Measurements from ENCODE around the gene TAPT1. TPM values are rescaled to one million over a fixed set of nuclear protein-coding genes. Genes with fewer than 3 reads are reported as not detected.

TAPT1 gene
- total RNA-seq, 1 experiment from 2014 or later, result 11.1 TPM

DNA sequence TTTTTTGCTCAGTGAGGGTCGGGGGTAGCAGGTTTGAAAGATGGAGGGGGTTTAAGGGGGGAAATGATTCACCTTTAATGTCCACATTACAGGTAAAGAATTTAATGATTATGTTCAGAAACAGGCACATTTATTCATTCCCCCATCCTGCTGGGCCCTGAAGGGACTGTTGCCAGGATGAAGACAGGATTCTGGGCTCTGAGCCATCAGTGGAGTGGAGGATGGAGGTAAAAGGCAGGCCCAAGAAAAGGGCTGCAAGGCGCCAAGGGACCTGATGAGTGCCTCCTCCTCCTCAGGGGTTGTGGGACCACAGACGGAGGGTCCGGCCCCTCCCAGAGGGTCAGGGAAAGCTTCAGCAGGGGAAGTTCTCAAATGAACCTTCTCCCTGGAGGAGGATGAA, 102.0 kb downstream of the TAPT1 start:
- H2BK15ac ChIP-seq (ENCODE audit: low read depth, low read length), result no peak overlapping the region
- no peak overlapping the region for H3K4me3 Mint-ChIP-seq
- H2BK120ac ChIP-seq (ENCODE audit: low read depth, low read length, poor library complexity, severe bottlenecking), result no peak overlapping the region
- no peak overlapping the region for H2AFZ ChIP-seq (ENCODE audit: low read length)
- H3K4me2 ChIP-seq (ENCODE audit: insufficient read depth, insufficient read length, low read length), result no peak overlapping the region
- no peaks in the 10 kb centered on the region for H3K23me2 ChIP-seq (ENCODE audit: insufficient read length, low read depth, low read length, poor library complexity, severe bottlenecking)
- H3K23ac ChIP-seq (ENCODE audit: insufficient read length, low read depth, low read length), result no peak overlapping the region
- no peak overlapping the region for H3K56ac ChIP-seq (ENCODE audit: insufficient read length, low read depth, low read length)
- no peak for DNase-seq
- no peak overlapping the region for H3K9ac ChIP-seq (ENCODE audit: extremely low read depth, insufficient read length, low read length)
- no peak overlapping the region for H2BK20ac ChIP-seq (ENCODE audit: low read depth, low read length, poor library complexity, severe bottlenecking)
- H3K18ac ChIP-seq (ENCODE audit: insufficient read length, low read depth, low read length), result no peak overlapping the region
- H3K14ac ChIP-seq (ENCODE audit: insufficient read depth, low read length), result no peak overlapping the region
- H3K9me3 ChIP-seq (ENCODE audit: control insufficient read depth, low read depth, low read length), result no peaks in the 10 kb centered on the region
- no peaks in the 10 kb centered on the region for H3K9me3 Mint-ChIP-seq
- H3K27ac ChIP-seq (ENCODE audit: insufficient read length, low read depth, low read length), result no peak overlapping the region
- H3K36me3 Mint-ChIP-seq (ENCODE audit: insufficient read depth in 1 of 3, low read depth in 3 of 3), result no peaks in the 10 kb centered on the region
- H2BK12ac ChIP-seq (ENCODE audit: insufficient read length, low read depth, low read length), result no peak overlapping the region
- no peak overlapping the region for H4K91ac ChIP-seq (ENCODE audit: insufficient read length, low read depth, low read length)
- H3K4me1 ChIP-seq (ENCODE audit: insufficient read depth, low read length), result no peaks in the 10 kb centered on the region
- no peak overlapping the region for H3K27ac Mint-ChIP-seq
- H4K8ac ChIP-seq (replicated peaks; ENCODE audit: insufficient read length, low read depth, low read length), result no peak overlapping the region
- no peak overlapping the region for H2BK5ac ChIP-seq (ENCODE audit: insufficient read length, low read length)
- H4K20me1 ChIP-seq (ENCODE audit: control insufficient read depth, insufficient read depth, insufficient read length), result no peaks in the 10 kb centered on the region
- no peaks in the 10 kb centered on the region for H3K79me2 ChIP-seq (ENCODE audit: insufficient read depth, low read length)
- TF ChIP-seq, protein P1, sequence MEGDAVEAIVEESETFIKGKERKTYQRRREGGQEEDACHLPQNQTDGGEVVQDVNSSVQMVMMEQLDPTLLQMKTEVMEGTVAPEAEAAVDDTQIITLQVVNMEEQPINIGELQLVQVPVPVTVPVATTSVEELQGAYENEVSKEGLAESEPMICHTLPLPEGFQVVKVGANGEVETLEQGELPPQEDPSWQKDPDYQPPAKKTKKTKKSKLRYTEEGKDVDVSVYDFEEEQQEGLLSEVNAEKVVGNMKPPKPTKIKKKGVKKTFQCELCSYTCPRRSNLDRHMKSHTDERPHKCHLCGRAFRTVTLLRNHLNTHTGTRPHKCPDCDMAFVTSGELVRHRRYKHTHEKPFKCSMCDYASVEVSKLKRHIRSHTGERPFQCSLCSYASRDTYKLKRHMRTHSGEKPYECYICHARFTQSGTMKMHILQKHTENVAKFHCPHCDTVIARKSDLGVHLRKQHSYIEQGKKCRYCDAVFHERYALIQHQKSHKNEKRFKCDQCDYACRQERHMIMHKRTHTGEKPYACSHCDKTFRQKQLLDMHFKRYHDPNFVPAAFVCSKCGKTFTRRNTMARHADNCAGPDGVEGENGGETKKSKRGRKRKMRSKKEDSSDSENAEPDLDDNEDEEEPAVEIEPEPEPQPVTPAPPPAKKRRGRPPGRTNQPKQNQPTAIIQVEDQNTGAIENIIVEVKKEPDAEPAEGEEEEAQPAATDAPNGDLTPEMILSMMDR (conservative IDR thresholded peaks at IDR 0.05), result no peak
- no peak overlapping the region for H3K4ac ChIP-seq (ENCODE audit: low read depth, low read length)
- H3T11ph ChIP-seq (ENCODE audit: low read length), result no peak overlapping the region
- no peaks in the 10 kb centered on the region for H3K27me3 ChIP-seq (ENCODE audit: insufficient read depth, low read length)
- H3K79me1 ChIP-seq (ENCODE audit: insufficient read depth, low read depth, low read length, poor library complexity, severe bottlenecking), result no peaks in the 10 kb centered on the region
- WGBS (ENCODE audit: extremely low coverage, insufficient read length, low lambda C conversion rate), result no CpG with 5 or more reads among the region's 4 CpGs
- peaks cover 0 to 9% of the 10 kb centered on the region in 2 experiments; a peak in 2 of 4 replicates for H3K4me1 Mint-ChIP-seq
- no peak overlapping the region for H2AK5ac ChIP-seq (ENCODE audit: insufficient read length, low read length)
- no peak overlapping the region for H4K5ac ChIP-seq (ENCODE audit: insufficient read length, low read depth, low read length)
- H3K27me3 Mint-ChIP-seq (ENCODE audit: low read depth), result peaks cover 8% of the 10 kb centered on the region
